Glomerular visceral epithelial cell (primary cell): Measurements from ENCODE around the gene REX1BD.
"Not testable (repeated sequence)": the region's sequence is repeated elsewhere in the genome, so short reads cannot be mapped to it uniquely, and the experiment has no call there.

Experiments
- DNase-seq: peaks from one replicate; pipeline ENCODE4 v3.0.0-alpha.2; 2016; ENCODE audit errors: extremely low spot score

Gene REX1BD

GRCh38 chr19:18588611-18589379 is at the start of gene REX1BD:
Gene REX1BD, plus strand, starts transcription at chr19:18588798. Its CDS starts 4 bp downstream, at chr19:18588802.
- peak; percentile 82 for DNase-seq

- DNase-seq, result no peak
Measured at GRCh38 chr19:18539372-18539771, 49.2 kb upstream of the REX1BD start.

GRCh38 chr19:18540200-18540599 is 48.4 kb upstream of the REX1BD start:
- not testable (repeated sequence) for DNase-seq

- DNase-seq, result no peak
Measured at GRCh38 chr19:18541258-18541991, 47.2 kb upstream of the REX1BD start.

- no peak for DNase-seq
Measured at GRCh38 chr19:18541992-18542940, 46.3 kb upstream of the REX1BD start.

GRCh38 chr19:18542941-18543813 is 45.4 kb upstream of the REX1BD start, which contains the start of gene FKBP8:
Gene FKBP8, minus strand, starts transcription at chr19:18543573. Its CDS starts 1,603 bp downstream, at chr19:18541970.
- DNase-seq, result peak; percentile 86

- DNase-seq, result peak; percentile 42
Measured at GRCh38 chr19:18543814-18544475, 44.7 kb upstream of the REX1BD start.

GRCh38 chr19:18551631-18552030 is 37.0 kb upstream of the REX1BD start:
- DNase-seq, result no peak

GRCh38 chr19:18557411-18558201 is 31.0 kb upstream of the REX1BD start, which contains the start of gene KXD1:
Gene KXD1, plus strand, starts transcription at chr19:18557870. Its CDS starts 4,187 bp downstream, at chr19:18562057.
- DNase-seq, result peak; percentile 98

GRCh38 chr19:18558202-18558555 is 30.4 kb upstream of the REX1BD start:
- no peak for DNase-seq

GRCh38 chr19:18558604-18559003 is 30.0 kb upstream of the REX1BD start:
- DNase-seq, result no peak

GRCh38 chr19:18559685-18560084 is 28.9 kb upstream of the REX1BD start:
- DNase-seq, result no peak

- no peak for DNase-seq
Measured at GRCh38 chr19:18562086-18562485, 26.5 kb upstream of the REX1BD start.

GRCh38 chr19:18566953-18567352 is 21.6 kb upstream of the REX1BD start:
- DNase-seq, result no peak

GRCh38 chr19:18568367-18568766 is 20.2 kb upstream of the REX1BD start:
- DNase-seq, result no peak

- peak; percentile 97 for DNase-seq
Measured at GRCh38 chr19:18571564-18572344, 16.8 kb upstream of the REX1BD start, which contains the start of gene UBA52. Gene UBA52, plus strand, starts transcription at chr19:18571857. Its CDS starts 1,444 bp downstream, at chr19:18573301.

- DNase-seq, result no peak
Measured at GRCh38 chr19:18574691-18575291, 13.8 kb upstream of the REX1BD start.

GRCh38 chr19:18576383-18576782 is 12.2 kb upstream of the REX1BD start:
- DNase-seq, result no peak
